GM19035 (cell line): Measurements from ENCODE around the gene MKRN1.
"Not testable (repeated sequence)": the region's sequence is repeated elsewhere in the genome, so short reads cannot be mapped to it uniquely, and the experiment has no call there.

Source experiments
- ATAC-seq: cut with Tn5 transposase; IDR thresholded peaks from one replicate; pipeline ENCODE4 v1.9.1; 2021; ENCODE audit not compliant: unreplicated experiment

The MKRN1 gene, protein sequence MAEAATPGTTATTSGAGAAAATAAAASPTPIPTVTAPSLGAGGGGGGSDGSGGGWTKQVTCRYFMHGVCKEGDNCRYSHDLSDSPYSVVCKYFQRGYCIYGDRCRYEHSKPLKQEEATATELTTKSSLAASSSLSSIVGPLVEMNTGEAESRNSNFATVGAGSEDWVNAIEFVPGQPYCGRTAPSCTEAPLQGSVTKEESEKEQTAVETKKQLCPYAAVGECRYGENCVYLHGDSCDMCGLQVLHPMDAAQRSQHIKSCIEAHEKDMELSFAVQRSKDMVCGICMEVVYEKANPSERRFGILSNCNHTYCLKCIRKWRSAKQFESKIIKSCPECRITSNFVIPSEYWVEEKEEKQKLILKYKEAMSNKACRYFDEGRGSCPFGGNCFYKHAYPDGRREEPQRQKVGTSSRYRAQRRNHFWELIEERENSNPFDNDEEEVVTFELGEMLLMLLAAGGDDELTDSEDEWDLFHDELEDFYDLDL

GRCh38 chr7:140479062-140479738, at the start of gene MKRN1:
Gene MKRN1 (minus strand): TSS chr7:140479505. CDS start chr7:140479344, 161 bp downstream.
- ATAC-seq: peak; percentile 92

GRCh38 chr7:140526787-140527664, 47.7 kb upstream of the MKRN1 start:
- ATAC-seq: no peak

- no peak for ATAC-seq
These were observed 46.9 kb upstream of the MKRN1 start for GRCh38 chr7:140526214-140526613.

GRCh38 chr7:140525743-140526142, 46.4 kb upstream of the MKRN1 start:
- ATAC-seq: no peak

DNA sequence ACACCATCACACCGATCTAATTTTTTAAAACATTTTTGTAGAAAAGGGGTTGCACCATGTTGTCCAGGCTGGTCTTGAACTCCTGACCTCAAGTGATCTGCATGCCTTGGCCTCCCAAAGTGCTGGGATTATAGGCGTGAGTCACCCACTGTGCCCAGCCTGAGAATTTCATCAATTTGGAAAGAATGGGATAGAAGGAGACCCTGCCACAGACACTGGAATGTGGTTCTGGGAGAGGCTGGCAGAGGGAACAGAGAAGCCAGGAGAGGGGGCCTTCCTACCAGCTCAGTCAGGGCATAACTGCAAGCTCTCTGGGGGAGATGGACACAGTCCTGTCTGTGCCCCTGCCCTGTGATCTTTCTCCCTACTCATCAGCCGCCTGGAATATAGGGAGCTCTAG, 42.1 kb upstream of the MKRN1 start:
- no peak for ATAC-seq

DNA sequence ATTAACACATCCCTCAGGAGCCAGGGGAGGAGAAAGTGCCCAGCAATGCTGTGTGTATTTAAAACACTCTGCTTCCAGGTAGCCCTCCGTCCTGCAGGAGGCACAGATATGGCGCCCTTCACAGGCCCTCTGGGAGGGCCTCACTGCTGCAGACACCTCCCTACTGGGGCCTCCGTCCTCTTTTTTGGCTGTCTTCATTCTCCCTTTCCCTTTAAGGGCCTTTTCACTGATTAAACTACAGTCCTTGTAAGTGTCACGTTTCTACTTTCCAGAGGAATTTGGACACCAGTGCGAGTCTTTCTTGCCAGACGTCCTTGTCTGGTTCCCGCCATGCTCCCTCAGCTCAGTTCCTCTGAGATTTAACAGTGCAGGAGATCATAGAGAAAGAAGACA, 39.7 kb upstream of the MKRN1 start:
- ATAC-seq: no peak

GRCh38 chr7:140518370-140519006, 39.2 kb upstream of the MKRN1 start:
- ATAC-seq: no peak

DNA sequence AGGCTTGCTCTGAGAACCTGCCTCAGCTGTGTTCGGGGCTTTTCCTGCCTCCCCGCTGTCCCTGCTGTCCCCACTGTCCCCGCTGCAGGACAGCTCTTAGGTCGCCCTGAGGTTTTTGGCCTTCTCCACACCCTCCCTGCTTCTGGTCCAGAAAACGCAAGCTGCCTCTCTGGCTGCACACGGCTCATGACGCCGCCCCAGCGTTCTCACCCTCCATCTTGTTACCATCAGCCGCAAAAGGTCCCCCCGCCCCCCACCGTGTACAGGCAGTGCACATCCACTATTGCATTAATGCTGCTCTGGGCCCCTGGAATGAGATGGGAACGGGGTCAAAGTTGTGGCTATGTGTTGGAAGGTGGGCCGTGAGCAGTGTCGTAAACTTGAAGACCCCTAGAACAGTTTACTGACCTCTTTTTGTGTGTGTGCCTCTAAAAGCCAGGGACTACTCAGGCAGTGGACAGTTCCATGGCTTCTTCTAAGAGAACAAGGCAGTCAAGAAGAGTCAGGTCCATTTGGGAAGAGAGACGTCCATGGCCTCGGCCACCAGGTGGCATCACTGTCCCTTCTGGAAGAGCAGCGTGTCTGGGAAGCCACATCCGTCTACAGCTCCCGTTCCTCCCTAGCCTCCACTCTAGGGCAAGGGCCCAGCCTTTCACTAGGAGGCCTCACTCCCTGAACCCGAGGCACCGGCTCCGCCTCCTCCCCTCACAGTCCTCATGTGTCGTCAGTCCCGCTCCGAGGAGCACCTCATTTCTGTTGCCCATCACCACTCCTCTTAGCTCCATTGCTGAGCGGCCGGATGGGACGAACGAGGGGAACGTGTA, 38.5 kb upstream of the MKRN1 start:
- ATAC-seq: peak; percentile 63

- ATAC-seq: no peak
These were observed 33.2 kb upstream of the MKRN1 start for GRCh38 chr7:140512317-140513000.

- no peak for ATAC-seq
These were observed 30.5 kb upstream of the MKRN1 start for GRCh38 chr7:140509789-140510188.

GRCh38 chr7:140507556-140507955, 28.3 kb upstream of the MKRN1 start:
- not testable (repeated sequence) for ATAC-seq

DNA sequence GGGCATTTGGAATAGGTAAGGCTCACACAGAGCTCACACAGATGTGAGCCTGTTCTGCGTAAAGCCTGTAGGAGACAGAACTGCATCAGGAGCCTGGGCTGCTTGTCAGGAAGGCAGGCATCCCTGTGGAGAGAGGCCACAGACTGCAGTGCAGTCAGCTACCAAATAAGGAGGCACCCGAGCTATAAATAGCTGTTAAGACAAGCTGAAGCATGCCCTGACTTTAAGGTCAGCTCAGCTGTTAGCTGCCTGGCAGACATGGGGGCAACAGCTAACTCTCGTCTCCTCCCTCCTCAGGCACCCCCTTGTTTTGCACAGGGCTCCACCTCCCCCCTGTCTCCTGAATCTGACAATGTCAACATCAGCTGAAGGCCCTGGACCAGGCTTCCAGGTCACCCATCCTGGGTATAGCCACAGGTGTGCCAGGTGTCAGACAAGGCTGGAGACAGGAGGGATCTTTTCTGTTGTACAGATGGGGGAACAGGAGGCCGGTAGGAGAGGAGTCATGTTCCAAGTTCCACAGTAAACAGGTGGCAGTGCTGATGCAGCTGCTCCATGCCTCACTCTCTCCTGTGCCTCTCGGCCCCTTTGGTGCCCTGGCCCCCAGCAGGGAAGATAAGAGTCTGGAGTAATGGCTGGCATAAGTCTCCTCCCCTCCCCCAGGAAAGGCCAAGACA, 27.6 kb upstream of the MKRN1 start:
- no peak for ATAC-seq

DNA sequence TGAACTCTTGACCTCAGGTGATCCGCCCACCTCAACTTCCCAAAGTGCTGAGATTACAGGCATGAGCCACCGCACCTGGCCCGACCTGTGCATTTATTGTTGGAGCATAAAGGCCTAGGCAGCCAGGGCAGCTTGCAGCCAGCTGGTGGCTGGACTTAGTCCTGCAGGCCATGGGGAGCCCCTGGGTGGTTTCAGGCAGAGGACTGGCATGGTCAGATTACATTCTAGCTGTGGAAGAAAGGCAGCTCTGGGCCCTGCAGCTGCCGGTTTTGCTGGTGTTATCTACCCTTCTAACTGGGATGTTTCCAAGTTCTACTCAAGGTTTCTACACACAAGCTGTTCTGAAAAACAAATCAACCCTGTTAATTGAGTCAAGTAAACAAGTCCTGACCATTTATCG, 22.7 kb upstream of the MKRN1 start:
- ATAC-seq: no peak

- not testable (repeated sequence) for ATAC-seq
These were observed 18.5 kb upstream of the MKRN1 start for GRCh38 chr7:140497807-140498206.

DNA sequence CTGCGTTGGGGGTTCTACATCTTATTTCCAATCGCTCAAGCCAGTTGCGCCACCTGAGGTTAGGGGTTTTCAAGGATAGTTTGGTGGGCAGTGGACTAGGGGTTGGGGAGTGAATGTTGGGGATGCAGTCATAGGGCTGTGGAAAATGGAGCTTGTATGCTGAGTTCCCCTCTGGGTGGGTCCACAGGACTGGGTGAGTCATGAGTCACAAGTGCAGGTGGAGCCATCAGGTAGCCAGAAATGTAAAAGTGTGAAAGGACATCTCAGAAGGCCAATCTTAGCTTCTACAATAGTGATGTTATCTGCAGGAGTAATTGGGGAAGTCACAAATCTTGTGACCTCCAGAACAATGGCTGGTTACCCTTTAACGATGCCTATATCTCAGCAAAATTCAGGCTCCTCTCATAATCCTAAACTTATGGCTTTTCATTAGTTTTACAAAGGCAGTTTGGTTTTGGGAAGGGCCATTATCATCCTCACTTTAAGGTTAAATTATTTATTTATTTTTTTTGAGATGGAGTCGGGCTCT, 18.0 kb upstream of the MKRN1 start:
- no peak for ATAC-seq

- no peak for ATAC-seq
These were observed 16.3 kb upstream of the MKRN1 start for GRCh38 chr7:140495514-140496097.

DNA sequence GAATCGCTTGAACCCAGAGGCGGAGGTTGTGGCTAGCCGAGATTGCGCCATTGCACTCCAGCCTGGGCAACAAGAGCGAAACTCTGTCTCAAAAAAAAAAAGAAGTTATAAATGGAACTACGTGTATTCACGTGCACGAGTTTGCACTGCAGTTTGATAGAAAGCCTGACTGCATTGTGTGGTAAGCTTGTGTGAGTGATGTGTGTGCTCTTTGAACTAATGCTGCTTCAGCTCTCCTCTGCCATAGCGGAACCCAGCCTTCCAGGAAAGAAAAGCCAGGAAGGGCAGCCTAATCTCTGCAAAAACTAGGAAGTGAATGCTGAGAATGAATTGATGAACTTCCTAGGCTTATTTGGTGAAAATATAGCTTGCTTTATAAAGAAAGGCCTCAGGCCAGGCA, 15.6 kb upstream of the MKRN1 start:
- ATAC-seq: no peak

DNA sequence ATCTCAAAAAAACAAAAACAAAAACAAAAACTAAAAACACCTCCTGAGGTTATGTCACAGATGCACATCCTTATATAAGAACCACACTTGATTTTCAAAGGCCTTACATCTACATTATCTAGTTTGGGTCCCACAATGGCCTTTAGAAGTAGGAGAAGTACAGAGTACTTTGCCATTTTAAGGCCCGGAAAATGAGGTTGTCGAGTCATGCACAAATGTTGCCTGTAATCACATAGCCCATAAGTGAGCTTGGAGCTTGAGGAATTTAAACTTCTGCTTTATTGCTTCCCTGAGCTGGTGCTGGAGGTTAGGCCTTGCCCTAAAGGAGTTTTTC, 9.7 kb upstream of the MKRN1 start:
- no peak for ATAC-seq
